Uterine smooth muscle cell (primary cell): ENCODE data around the gene NOTCH2NLA. TPM values are rescaled to one million over a fixed set of nuclear protein-coding genes. Genes with fewer than 3 reads are reported as not detected.

Experiments used
- total RNA-seq: library from RNA; depleted of rRNA; stranded (reverse); fragments of >200 nt; gene quantifications from 2 replicates; pipeline ENCODE4 v1.2.3, GENCODE V29; 2014

The NOTCH2NLA gene
- 113 and 140 TPM in 2 replicates for total RNA-seq

DNA sequence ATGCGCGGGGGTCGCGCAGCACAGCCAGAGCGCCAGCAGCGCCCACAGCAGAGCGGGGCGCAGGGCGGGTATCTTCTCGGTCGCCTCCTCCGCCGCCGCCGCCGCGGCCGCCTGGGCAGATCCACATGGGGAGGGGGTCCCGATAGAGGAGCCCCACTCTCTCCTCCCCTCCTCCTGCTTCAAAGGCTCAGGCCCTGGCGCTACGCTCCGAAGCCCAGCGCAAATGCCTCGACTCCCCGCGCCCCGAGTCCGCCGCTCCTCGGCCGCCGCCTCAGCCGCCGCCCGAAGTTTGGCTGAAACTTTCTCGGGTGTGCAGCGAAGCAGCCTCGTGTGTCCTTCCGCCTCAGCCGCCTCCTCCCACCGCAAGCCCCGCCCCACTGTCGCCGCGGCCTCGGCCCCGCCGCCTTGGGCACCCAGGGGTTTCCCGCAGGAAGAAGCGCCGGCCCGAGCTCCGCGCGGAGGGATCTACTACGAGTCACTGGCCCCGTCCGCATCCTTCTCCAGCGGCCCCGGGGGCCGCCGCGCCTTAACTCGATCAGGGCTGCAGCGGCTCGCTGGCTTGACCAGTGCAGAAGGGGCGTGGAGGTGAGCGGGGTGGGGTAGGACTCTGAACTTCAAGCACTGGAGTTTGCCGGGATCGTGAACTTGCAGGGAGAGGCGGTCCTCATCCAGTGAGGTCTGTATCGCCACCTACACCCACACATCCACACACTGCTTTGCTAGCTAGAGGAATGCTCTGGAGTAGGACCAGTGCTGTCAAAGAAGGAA is at the start of gene NOTCH2NLA:
Gene NOTCH2NLA, minus strand, starts transcription at position 312 of the 768 bp plus-strand sequence. CDS start 39,684 bp downstream, outside the sequence.

DNA sequence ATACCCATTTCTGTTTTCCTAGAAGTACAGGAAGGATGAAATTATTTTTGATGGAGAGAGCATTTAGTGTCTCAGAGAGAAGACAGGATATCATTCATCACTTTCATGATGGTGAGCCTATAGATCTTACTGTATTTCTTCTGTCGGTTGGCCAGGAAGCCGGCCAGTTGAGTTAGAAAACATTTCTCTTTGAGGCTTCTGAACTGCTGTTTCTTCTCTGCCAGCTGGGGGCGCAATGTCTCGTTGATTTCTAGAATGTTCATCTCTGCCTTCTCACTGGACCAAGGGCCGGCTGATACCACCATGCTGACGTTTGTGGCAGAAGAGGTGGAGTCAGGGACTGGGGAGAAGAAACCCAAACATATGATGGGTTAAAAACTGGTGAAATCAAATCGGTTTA is 84.4 kb downstream of the NOTCH2NLA start, which contains the start of gene NBPF10:
Gene NBPF10, minus strand, starts transcription at position 340 of the 400 bp plus-strand sequence. Its CDS starts 35 bp downstream, at position 305.

Other genes starting within 250 kb of the NOTCH2NLA start
- 4.5 and 6.1 TPM in 2 replicates for gene TXNIP, start 232.4 kb downstream of the NOTCH2NLA start, total RNA-seq
- gene HJV, start 207.3 kb downstream of the NOTCH2NLA start, total RNA-seq: not detected in 2 replicates
- gene NBPF10, start 84.2 kb downstream of the NOTCH2NLA start, total RNA-seq: 3.4 and 5.4 TPM in 2 replicates